Measurements from ENCODE around the gene LDLRAD4.
A peak's percentile ranks its signal among the peaks of the same experiment; 100 is the strongest.

LDLRAD4 gene

DNA sequence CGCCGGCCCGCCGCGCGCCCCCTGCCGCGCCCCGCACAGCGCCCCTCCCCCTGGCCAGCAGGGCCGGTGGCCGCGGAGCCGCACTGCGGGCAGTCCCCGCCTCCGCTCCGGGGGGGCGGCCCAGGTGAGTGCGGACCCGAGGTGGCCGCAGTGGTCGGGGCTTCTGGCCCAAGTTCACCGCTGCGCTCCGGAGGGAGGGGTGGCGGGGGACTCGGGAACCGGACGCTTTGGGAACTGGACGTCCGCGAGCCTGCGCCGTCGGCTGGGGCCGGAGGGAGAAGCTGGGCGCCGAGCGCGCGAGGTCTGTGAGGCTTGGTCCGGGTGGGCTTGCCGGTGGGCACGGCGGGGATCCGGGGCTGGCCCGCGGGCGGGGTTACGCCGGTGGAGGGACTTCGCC, 591 bp upstream of the LDLRAD4 start:
- Histone ChIP-seq H4K91ac (ENCODE audit: low read depth, low read length, poor library complexity) (no peak overlapping the region), H3K4ac (ENCODE audit: low read length) (no peak overlapping the region), H3K4me3 (ENCODE audit: low read length in 2 of 2) (peak overlapping the region; percentile 40 to 85), H3K23ac (ENCODE audit: low read depth, low read length, poor library complexity) (peak overlapping the region; percentile 83), H2AK5ac (ENCODE audit: low read depth, low read length) (no peak overlapping the region), H2BK15ac (ENCODE audit: low read length) (peak overlapping the region; percentile 77), H3K18ac (ENCODE audit: low read length) (peak overlapping the region; percentile 97), H3K27me3 (ENCODE audit: control insufficient read depth in 3 of 3, insufficient read depth in 3 of 3, low read depth in 1 of 3, low read length in 3 of 3) (peaks cover 5 to 94% (median 33%) of the 10 kb centered on the region in 3 experiments), H3K27ac (replicated peaks; ENCODE audit: low read length) (no peak overlapping the region), H3K9ac (ENCODE audit: low read depth, low read length, poor library complexity) (peak overlapping the region; percentile 68), H4K8ac (ENCODE audit: low read depth, low read length) (no peak overlapping the region), H2BK120ac (ENCODE audit: low read depth, low read length) (no peak overlapping the region), H3K4me1 (ENCODE audit: control insufficient read depth in 2 of 2, insufficient read depth in 1 of 2, low read depth in 1 of 2, low read length in 2 of 2) (peaks cover 4 to 16% of the 10 kb centered on the region in 2 donors), H2AFZ (ENCODE audit: low read length) (peak overlapping the region; percentile 88), H3K36me3 (replicated peaks in 1 of 2; ENCODE audit: control insufficient read depth in 2 of 2, insufficient read depth in 2 of 2, low read length in 2 of 2) (no peaks in the 10 kb centered on the region), H2BK12ac (ENCODE audit: low read length) (peak overlapping the region; percentile 52), H2BK5ac (ENCODE audit: low read length) (no peak overlapping the region), H3K14ac (ENCODE audit: low read length) (no peak overlapping the region), H3K4me2 (ENCODE audit: insufficient read depth, low read length, poor library complexity, severe bottlenecking) (peak overlapping the region; percentile 92), H3K79me1 (ENCODE audit: low read depth, low read length) (no peaks in the 10 kb centered on the region), H3K9me3 (replicated peaks in 1 of 2; ENCODE audit: control insufficient read depth in 2 of 2, insufficient read depth in 1 of 2, low read depth in 1 of 2, low read length in 2 of 2) (no peaks in the 10 kb centered on the region)
- no CpG with 5 or more reads among the region's 53 CpGs for WGBS, 2 donors (ENCODE audit: extremely low coverage in 2 of 2, insufficient read length in 2 of 2, insufficient replicate concordance in 1 of 2)
- no peak for DNase-seq (ENCODE audit: low spot score)

GRCh38 chr18:13218997-13219396, 437 bp downstream of the LDLRAD4 start:
- Histone ChIP-seq H3K4me3 (ENCODE audit: low read length in 2 of 2) (peak overlapping the region in 1 of 2 donors; percentile 85), H3K14ac (ENCODE audit: low read length) (peak overlapping the region; percentile 27), H2BK5ac (ENCODE audit: low read length) (no peak overlapping the region), H3K4ac (ENCODE audit: low read length) (no peak overlapping the region), H2AK5ac (ENCODE audit: low read depth, low read length) (no peak overlapping the region), H3K4me2 (ENCODE audit: insufficient read depth, low read length, poor library complexity, severe bottlenecking) (peak overlapping the region; percentile 92), H3K18ac (ENCODE audit: low read length) (peak overlapping the region; percentile 87), H3K23ac (ENCODE audit: low read depth, low read length, poor library complexity) (peak overlapping the region; percentile 83), H3K4me1 (ENCODE audit: control insufficient read depth in 2 of 2, insufficient read depth in 1 of 2, low read depth in 1 of 2, low read length in 2 of 2) (peaks cover 4 to 26% of the 10 kb centered on the region in 2 donors), H2BK15ac (ENCODE audit: low read length) (no peak overlapping the region), H4K91ac (ENCODE audit: low read depth, low read length, poor library complexity) (no peak overlapping the region), H2AFZ (ENCODE audit: low read length) (no peak overlapping the region), H4K8ac (ENCODE audit: low read depth, low read length) (no peak overlapping the region), H3K27me3 (ENCODE audit: control insufficient read depth in 3 of 3, insufficient read depth in 3 of 3, low read depth in 1 of 3, low read length in 3 of 3) (peaks cover 5 to 94% (median 33%) of the 10 kb centered on the region in 3 experiments), H3K9me3 (replicated peaks in 1 of 2; ENCODE audit: control insufficient read depth in 2 of 2, insufficient read depth in 1 of 2, low read depth in 1 of 2, low read length in 2 of 2) (no peaks in the 10 kb centered on the region), H2BK120ac (ENCODE audit: low read depth, low read length) (no peak overlapping the region), H3K36me3 (replicated peaks in 1 of 2; ENCODE audit: control insufficient read depth in 2 of 2, insufficient read depth in 2 of 2, low read length in 2 of 2) (no peaks in the 10 kb centered on the region), H3K79me1 (ENCODE audit: low read depth, low read length) (no peaks in the 10 kb centered on the region), H2BK12ac (ENCODE audit: low read length) (no peak overlapping the region), H3K27ac (replicated peaks; ENCODE audit: low read length) (no peak overlapping the region), H3K9ac (ENCODE audit: low read depth, low read length, poor library complexity) (no peak overlapping the region)
- no CpG with 5 or more reads among the region's 15 CpGs for WGBS, 2 donors (ENCODE audit: extremely low coverage in 2 of 2, insufficient read length in 2 of 2, insufficient replicate concordance in 1 of 2)
- DNase-seq (ENCODE audit: low spot score): no peak

DNA sequence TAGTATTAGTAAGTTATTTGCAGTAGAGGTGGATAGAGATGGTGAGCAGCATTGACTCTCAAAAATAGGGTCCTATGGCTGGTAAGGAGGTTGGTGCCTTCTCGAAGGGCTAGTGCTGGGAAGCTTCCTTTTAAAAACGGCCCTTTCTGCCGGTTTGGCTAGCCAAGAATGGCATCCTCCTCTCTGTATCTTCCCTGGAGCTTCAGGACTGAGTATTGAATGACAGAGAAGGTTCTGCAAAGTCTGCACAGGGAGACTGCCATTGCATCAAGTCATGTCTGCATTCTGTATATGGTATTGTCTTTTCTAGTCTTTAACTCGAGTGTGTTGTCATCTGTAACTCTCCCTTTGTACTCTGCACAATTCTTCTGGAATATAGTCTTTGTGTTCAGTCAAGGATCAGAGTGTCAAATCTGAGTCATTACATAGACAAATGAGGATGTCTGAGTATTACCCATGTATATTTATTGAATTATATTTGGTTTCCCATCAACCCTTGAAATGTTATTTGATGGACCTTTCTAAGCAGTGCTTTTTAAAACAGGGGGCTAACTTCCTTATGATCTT, 1.1 kb downstream of the LDLRAD4 start:
- Histone ChIP-seq H3K79me1 (ENCODE audit: low read depth, low read length) (no peaks in the 10 kb centered on the region), H3K4me1 (ENCODE audit: control insufficient read depth in 2 of 2, insufficient read depth in 1 of 2, low read depth in 1 of 2, low read length in 2 of 2) (peaks cover 4 to 28% of the 10 kb centered on the region in 2 donors), H4K91ac (ENCODE audit: low read depth, low read length, poor library complexity) (no peak overlapping the region), H2BK5ac (ENCODE audit: low read length) (no peak overlapping the region), H3K27me3 (ENCODE audit: control insufficient read depth in 3 of 3, insufficient read depth in 3 of 3, low read depth in 1 of 3, low read length in 3 of 3) (peaks cover 5 to 90% (median 33%) of the 10 kb centered on the region in 3 experiments), H3K9ac (ENCODE audit: low read depth, low read length, poor library complexity) (no peak overlapping the region), H4K8ac (ENCODE audit: low read depth, low read length) (no peak overlapping the region), H3K4me2 (ENCODE audit: insufficient read depth, low read length, poor library complexity, severe bottlenecking) (no peak overlapping the region), H2BK12ac (ENCODE audit: low read length) (no peak overlapping the region), H3K9me3 (replicated peaks in 1 of 2; ENCODE audit: control insufficient read depth in 2 of 2, insufficient read depth in 1 of 2, low read depth in 1 of 2, low read length in 2 of 2) (no peaks in the 10 kb centered on the region), H3K14ac (ENCODE audit: low read length) (no peak overlapping the region), H3K23ac (ENCODE audit: low read depth, low read length, poor library complexity) (no peak overlapping the region), H2AK5ac (ENCODE audit: low read depth, low read length) (no peak overlapping the region), H2BK120ac (ENCODE audit: low read depth, low read length) (no peak overlapping the region), H3K18ac (ENCODE audit: low read length) (no peak overlapping the region), H3K27ac (replicated peaks; ENCODE audit: low read length) (no peak overlapping the region), H3K4me3 (ENCODE audit: low read length in 2 of 2) (no peak overlapping the region), H2BK15ac (ENCODE audit: low read length) (no peak overlapping the region), H3K36me3 (replicated peaks in 1 of 2; ENCODE audit: control insufficient read depth in 2 of 2, insufficient read depth in 2 of 2, low read length in 2 of 2) (no peaks in the 10 kb centered on the region), H3K4ac (ENCODE audit: low read length) (no peak overlapping the region), H2AFZ (ENCODE audit: low read length) (no peak overlapping the region)
- WGBS, 2 donors (ENCODE audit: extremely low coverage in 2 of 2, insufficient read length in 2 of 2, insufficient replicate concordance in 1 of 2): no CpG with 5 or more reads among the region's 4 CpGs
- DNase-seq (ENCODE audit: low spot score): no peak

DNA sequence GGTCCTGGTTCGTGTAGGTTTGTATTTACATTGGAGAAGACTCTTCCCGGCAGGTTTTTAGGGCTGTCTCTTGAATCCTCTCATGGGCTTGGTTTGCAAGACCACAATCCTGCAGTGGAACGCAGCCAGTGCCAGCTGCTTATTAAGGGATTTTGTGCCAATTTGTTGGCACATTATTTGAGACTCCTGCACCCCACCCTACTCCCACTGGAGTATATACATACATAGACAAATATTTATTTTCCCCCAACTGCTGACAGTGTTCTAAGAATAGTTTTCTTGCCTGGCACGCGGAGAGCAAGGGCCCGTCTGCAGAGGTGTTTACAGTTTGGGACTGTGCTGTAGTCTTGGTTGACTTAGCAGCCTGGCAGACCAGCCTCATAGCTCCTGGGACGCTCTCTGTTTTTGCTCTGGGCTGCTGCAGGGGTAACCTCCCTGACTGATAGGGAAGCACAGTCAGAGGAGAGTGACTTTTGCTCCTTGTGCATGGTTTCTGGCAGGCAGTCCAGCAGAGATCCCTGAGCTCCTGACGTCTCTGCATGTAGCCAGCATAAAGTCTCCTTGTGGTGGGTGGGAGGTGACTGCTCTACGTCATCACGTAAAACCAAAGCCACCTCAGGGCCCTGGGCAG, 1.9 kb downstream of the LDLRAD4 start:
- no peaks in the 10 kb centered on the region for H3K9me3 ChIP-seq (replicated peaks in 1 of 2; ENCODE audit: control insufficient read depth in 2 of 2, insufficient read depth in 1 of 2, low read depth in 1 of 2, low read length in 2 of 2)
- H3K36me3 ChIP-seq (replicated peaks in 1 of 2; ENCODE audit: control insufficient read depth in 2 of 2, insufficient read depth in 2 of 2, low read length in 2 of 2): no peaks in the 10 kb centered on the region
- H3K9ac ChIP-seq (ENCODE audit: low read depth, low read length, poor library complexity): no peak overlapping the region
- H3K79me1 ChIP-seq (ENCODE audit: low read depth, low read length): no peaks in the 10 kb centered on the region
- peaks cover 5 to 88% (median 33%) of the 10 kb centered on the region in 3 experiments for H3K27me3 ChIP-seq (ENCODE audit: control insufficient read depth in 3 of 3, insufficient read depth in 3 of 3, low read depth in 1 of 3, low read length in 3 of 3)
- no peak overlapping the region for H3K4me3 ChIP-seq (ENCODE audit: low read length in 2 of 2)
- DNase-seq (ENCODE audit: low spot score): no peak
- H2BK5ac ChIP-seq (ENCODE audit: low read length): no peak overlapping the region
- H3K23ac ChIP-seq (ENCODE audit: low read depth, low read length, poor library complexity): no peak overlapping the region
- no peak overlapping the region for H2AK5ac ChIP-seq (ENCODE audit: low read depth, low read length)
- no peak overlapping the region for H4K91ac ChIP-seq (ENCODE audit: low read depth, low read length, poor library complexity)
- H3K4me1 ChIP-seq (ENCODE audit: control insufficient read depth in 2 of 2, insufficient read depth in 1 of 2, low read depth in 1 of 2, low read length in 2 of 2): peaks cover 4 to 28% of the 10 kb centered on the region in 2 donors
- H4K8ac ChIP-seq (ENCODE audit: low read depth, low read length): no peak overlapping the region
- H3K4ac ChIP-seq (ENCODE audit: low read length): no peak overlapping the region
- WGBS, 2 donors (ENCODE audit: extremely low coverage in 2 of 2, insufficient read length in 2 of 2, insufficient replicate concordance in 1 of 2): no CpG with 5 or more reads among the region's 10 CpGs
- no peak overlapping the region for H3K4me2 ChIP-seq (ENCODE audit: insufficient read depth, low read length, poor library complexity, severe bottlenecking)
- no peak overlapping the region for H3K18ac ChIP-seq (ENCODE audit: low read length)
- H3K14ac ChIP-seq (ENCODE audit: low read length): no peak overlapping the region
- no peak overlapping the region for H2BK120ac ChIP-seq (ENCODE audit: low read depth, low read length)
- no peak overlapping the region for H2AFZ ChIP-seq (ENCODE audit: low read length)
- no peak overlapping the region for H2BK12ac ChIP-seq (ENCODE audit: low read length)
- no peak overlapping the region for H2BK15ac ChIP-seq (ENCODE audit: low read length)
- no peak overlapping the region for H3K27ac ChIP-seq (replicated peaks; ENCODE audit: low read length)
